GM13976 (cell line): ENCODE measurements around the gene ASPSCR1.

Experiments used
- DNase-seq: peaks from one replicate; pipeline ENCODE4 v3.0.0; 2012; ENCODE audit warnings: low spot score
- in situ Hi-C: fragments of 300-500 bp; cut with MboI; formaldehyde crosslinking; loops from one replicate; pipeline ENCODE4 v1.12.0; 2022; ENCODE audit warnings: low sequenced_read_pairs, mixed read lengths, inconsistent platforms; ENCODE audit not compliant: unreplicated experiment
- TF ChIP-seq, protein P1 (sequence below): IDR thresholded peaks from 2 replicates; pipeline ENCODE4 v1.5.1; 2012; ENCODE audit warnings: borderline replicate concordance, mild to moderate bottlenecking; ENCODE audit not compliant: insufficient read depth; ENCODE audit errors: extremely low read depth, missing control alignments, control extremely low read depth

ASPSCR1 gene

DNA sequence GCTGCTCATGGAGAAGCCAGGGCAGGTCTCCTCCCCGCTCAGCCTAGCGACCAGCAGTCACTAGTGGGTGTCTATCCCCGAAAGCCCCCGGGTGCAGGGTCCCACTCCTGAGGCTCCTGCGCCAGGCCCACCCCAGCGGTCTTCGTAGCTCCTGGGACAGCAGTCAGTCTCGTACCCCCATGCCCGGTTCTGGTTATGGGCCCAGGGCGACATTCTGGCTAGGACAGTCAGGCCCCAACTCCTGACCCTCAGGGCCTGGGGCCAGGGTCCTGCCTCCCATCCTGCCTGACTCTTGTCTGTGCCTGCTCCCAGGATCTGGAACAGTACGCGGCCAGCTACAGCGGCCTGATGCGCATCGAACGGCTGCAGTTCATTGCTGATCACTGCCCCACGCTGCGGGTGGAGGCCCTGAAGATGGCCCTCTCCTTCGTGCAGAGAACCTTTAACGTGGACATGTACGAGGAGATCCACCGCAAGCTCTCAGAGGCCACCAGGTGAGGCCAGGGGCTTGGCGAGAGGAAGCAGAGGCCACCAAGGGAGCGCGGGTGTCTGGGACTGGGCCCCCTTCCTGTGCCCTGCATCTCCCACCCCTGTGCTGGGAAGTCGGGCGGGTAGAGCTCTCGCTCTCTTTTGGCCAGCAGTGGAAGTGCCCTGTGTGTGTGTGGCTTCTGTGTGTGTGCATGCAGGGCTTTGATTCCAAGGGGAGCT is 76.3 kb downstream of the ASPSCR1 start:
- TF ChIP-seq, protein P1, sequence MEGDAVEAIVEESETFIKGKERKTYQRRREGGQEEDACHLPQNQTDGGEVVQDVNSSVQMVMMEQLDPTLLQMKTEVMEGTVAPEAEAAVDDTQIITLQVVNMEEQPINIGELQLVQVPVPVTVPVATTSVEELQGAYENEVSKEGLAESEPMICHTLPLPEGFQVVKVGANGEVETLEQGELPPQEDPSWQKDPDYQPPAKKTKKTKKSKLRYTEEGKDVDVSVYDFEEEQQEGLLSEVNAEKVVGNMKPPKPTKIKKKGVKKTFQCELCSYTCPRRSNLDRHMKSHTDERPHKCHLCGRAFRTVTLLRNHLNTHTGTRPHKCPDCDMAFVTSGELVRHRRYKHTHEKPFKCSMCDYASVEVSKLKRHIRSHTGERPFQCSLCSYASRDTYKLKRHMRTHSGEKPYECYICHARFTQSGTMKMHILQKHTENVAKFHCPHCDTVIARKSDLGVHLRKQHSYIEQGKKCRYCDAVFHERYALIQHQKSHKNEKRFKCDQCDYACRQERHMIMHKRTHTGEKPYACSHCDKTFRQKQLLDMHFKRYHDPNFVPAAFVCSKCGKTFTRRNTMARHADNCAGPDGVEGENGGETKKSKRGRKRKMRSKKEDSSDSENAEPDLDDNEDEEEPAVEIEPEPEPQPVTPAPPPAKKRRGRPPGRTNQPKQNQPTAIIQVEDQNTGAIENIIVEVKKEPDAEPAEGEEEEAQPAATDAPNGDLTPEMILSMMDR, result no peak
- in situ Hi-C loops, result no loop called here

DNA sequence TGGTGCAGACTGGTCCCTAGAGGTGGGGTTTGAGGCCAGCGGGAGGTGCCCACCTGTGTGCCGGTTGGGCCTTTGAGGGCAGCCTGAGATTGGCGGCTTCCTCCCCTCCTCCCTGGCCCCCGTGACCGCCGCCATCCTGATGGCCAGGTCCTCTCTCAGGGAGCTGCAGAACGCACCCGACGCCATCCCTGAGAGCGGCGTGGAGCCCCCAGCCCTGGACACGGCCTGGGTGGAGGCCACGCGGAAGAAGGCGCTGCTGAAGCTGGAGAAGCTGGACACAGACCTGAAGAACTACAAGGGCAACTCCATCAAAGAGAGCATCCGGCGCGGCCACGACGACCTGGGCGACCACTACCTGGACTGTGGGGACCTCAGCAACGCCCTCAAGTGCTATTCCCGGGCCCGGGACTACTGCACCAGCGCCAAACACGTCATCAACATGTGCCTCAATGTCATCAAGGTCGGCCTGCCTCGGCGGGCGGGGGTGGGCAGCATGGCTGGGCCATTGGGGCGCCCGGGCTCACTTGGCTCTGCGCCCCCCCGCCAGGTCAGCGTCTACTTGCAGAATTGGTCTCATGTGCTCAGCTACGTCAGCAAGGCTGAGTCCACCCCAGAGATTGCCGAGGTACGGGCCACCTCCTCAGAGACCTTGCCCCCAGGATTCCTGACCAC is 77.1 kb downstream of the ASPSCR1 start:
- TF ChIP-seq, protein P1, result no peak
- DNase-seq, result no peak
- in situ Hi-C loops, result no loop called here

More for the DNA sequence above, 76.3 kb downstream of the ASPSCR1 start:
- no peak for DNase-seq

DNA sequence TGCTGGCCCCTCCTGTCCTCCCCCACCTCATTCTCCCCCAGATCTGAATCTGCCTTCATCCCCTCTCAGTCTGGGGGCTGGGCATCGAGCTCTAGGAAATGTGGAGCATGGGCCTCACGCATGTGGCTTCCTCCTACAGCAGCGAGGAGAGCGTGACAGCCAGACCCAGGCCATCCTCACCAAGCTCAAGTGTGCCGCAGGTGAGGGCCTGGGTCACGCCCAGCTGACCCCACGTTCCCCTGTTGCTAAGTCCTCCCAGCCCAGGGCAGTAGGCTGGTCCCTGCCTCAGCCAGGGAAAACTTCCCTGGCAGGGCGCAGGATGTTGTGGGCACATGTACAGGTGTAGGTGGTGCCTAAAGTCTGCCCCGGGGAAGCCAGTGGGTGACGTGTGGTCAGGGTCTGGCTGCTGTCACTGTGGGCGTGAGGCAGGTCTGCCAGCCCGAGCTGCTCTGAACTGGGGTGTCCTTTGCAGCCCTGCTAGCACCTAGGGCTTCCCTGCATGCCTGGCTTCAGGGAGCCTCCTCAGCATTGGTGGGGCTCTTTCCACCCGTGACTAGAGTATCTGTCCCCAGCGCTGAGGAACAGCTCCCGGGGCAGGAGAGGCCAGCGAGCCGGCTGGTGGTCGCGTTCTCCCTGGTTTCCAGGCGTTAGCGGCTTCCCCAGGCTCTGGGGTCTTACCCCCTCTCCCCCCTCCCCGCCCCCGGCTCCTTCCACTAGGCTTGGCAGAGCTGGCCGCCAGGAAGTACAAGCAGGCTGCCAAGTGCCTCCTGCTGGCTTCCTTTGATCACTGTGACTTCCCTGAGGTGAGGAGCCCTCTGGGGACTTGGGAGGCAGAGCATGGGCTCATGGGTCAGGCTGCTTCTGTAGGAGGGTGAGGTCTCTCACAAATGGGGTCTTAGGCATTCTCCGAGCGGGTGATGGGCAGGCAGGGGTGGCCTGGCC is 77.9 kb downstream of the ASPSCR1 start:
- TF ChIP-seq, protein P1, result no peak
- no peak for DNase-seq
- in situ Hi-C loops, result no loop called here

DNA sequence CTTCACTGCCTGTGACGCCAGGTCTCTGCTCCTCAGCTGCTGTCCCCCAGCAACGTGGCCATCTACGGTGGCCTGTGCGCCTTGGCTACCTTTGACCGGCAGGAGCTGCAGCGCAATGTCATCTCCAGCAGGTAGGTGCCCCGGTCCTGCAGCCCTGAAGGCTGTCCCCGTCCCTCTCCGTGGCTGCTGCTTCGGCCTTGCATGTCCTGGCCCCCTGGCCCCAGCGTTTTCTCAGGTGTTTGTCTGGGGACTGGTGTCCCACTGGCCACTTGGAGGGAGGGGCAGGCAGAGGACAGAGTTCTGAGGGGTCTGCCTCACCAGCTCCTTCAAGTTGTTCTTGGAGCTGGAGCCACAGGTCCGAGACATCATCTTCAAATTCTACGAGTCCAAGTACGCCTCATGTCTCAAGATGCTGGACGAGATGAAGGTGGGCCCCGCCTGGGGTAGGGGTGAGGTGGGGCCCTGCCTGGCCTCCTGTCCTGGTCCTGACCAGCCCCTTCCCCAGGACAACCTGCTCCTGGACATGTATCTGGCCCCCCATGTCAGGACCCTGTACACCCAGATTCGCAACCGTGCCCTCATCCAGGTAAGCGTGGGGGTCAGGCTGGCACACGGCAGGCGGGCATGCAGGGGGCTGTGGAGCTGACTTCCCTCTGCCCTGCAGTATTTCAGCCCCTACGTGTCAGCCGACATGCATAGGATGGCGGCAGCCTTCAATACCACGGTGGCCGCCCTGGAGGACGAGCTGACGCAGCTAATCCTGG is 78.7 kb downstream of the ASPSCR1 start:
- TF ChIP-seq, protein P1, result no peak
- in situ Hi-C loops, result no loop called here
- DNase-seq, result no peak

DNA sequence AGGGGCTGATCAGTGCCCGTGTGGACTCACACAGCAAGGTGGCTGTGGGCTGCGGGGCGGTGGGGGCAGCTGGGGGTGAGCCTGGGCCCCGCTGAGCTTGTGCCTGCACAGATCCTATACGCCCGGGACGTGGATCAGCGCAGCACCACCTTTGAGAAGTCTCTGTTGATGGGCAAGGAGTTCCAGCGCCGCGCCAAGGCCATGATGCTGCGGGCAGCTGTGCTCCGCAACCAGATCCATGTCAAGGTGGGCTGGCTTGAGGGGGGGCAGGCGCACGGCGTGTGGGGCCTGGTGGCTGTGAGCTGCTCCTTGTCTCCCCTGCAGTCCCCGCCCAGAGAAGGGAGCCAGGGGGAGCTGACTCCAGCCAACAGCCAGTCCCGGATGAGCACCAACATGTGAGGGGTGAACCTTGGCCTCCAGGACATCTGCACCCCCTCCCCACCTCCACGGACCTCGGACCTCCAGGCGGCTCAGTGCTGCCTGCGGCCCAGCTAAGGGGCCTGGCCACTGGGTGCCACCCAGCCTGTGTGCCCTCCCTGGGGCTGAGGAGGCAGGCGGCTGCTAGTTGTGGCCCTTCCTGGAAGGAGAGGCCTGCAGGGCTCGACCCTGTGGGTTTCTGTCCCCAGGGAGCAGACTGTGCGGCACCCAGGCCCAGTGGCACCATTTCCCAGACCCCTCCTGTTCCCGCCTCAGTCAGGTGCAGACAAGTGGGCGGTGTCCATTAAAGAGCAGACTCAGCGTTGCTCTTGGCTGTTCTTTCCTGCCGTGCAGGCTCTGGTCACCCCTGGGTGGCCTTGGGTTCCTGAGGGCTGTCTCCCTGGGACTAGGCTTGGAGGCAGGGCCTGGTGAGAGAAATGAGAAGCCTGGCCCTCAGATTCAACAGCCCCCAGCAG is 79.5 kb downstream of the ASPSCR1 start:
- TF ChIP-seq, protein P1, result no peak
- in situ Hi-C loops, result no loop called here
- no peak for DNase-seq
